HG03108 (cell line): Measurements from ENCODE around the gene PCDHGA5.
"Not testable (repeated sequence)": the region's sequence is repeated elsewhere in the genome, so short reads cannot be mapped to it uniquely, and the experiment has no call there.

Source experiments
- ATAC-seq: cut with Tn5 transposase; IDR thresholded peaks from one replicate; pipeline ENCODE4 v1.9.1; 2021; ENCODE audit warnings: moderate library complexity; ENCODE audit not compliant: unreplicated experiment

PCDHGA5 gene

DNA sequence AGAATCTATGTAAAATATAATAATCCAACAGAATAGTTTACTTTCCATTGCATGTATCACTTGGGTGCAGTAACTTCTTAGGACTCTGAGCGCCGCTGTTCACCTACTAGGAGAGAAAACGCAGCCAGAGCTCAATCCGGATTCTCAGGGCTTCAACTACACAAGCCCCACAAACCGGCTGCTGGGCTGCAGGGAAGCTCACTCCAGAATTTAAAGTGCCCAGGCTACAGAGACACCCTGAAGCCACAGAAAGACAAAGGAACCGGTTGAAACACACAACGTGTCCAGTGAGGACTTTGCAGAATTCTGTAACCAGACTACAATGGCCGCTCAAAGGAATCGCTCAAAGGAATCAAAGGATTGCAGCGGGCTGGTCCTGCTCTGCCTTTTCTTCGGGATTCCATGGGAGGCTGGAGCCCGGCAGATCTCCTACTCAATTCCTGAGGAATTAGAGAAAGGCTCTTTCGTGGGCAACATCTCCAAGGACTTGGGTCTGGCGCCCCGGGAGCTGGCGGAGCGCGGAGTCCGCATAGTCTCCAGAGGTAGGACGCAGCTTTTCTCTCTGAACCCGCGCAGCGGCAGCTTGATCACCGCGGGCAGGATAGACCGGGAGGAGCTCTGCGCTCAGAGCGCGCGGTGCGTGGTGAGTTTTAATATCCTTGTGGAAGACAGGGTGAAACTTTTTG lies 49.0 kb downstream of the PCDHGA5 start, which contains the start of gene PCDHGA10:
TSS of gene PCDHGA10 (plus strand) at position 134 of the 686 bp plus-strand sequence. CDS start at position 323, 189 bp downstream.
- peak; percentile 56 for ATAC-seq

DNA sequence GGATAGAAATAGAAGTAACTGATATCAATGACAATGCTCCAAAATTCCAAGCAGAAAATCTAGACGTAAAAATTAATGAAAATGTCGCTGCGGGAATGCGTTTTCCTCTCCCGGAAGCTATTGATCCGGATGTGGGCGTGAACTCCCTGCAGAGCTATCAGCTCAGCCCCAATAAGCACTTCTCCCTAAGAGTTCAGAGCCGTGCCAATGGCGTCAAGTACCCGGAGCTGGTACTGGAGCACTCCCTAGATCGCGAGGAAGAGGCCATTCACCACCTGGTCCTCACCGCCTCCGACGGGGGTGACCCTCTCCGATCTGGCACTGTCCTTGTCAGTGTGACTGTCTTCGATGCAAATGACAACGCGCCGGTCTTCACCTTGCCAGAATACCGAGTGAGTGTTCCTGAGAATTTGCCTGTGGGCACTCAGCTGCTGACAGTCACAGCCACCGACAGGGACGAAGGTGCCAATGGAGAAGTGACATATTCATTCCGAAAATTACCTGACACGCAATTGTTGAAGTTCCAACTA lies 49.6 kb downstream of the PCDHGA5 start:
- no peak for ATAC-seq

DNA sequence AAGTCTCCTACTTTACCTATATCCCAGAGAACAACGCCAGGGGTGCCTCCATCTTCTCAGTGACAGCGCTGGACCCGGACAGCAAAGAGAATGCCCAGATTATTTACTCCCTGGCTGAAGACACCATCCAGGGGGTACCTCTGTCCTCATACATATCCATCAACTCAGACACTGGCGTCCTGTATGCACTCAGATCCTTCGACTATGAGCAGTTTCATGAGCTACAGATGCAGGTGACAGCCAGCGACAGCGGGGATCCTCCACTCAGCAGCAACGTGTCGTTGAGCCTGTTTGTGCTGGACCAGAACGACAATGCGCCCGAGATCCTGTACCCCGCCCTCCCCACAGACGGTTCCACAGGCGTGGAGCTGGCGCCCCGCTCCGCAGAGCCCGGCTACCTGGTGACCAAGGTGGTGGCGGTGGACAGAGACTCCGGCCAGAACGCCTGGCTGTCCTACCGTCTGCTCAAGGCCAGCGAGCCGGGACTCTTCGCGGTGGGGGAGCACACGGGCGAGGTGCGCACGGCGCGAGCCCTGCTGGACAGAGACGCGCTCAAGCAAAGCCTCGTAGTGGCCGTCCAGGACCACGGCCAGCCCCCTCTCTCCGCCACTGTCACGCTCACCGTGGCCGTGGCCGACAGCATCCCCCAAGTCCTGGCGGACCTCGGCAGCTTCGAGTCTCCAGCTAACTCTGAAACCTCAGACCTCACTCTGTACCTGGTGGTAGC lies 50.7 kb downstream of the PCDHGA5 start:
- not testable (repeated sequence) for ATAC-seq

DNA sequence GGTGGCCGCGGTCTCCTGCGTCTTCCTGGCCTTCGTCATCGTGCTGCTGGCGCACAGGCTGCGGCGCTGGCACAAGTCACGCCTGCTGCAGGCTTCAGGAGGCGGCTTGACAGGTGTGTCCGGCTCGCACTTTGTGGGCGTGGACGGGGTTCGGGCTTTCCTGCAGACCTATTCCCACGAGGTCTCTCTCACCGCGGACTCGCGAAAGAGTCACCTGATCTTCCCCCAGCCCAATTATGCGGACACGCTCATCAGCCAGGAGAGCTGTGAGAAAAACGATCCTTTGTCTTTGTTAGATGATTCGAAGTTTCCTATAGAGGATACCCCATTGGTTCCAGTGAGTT lies 51.3 kb downstream of the PCDHGA5 start:
- not testable (repeated sequence) for ATAC-seq
